ENCODE data around the gene XYLT2.

XYLT2 gene

GRCh38 chr17:50359005-50359699 is 13.2 kb downstream of the XYLT2 start:
- DNase-seq (no peak), ATAC-seq (ENCODE audit: insufficient read depth, low read depth) (no peak)
- H3K27me3 ChIP-seq (ENCODE audit: insufficient read depth, low read length, poor library complexity): no peaks in the 10 kb centered on the region
- no peak overlapping the region for H3K27ac ChIP-seq (ENCODE audit: low read length)
- H3K4me2 ChIP-seq (ENCODE audit: insufficient read depth, low read length): no peak overlapping the region
- no peaks in the 10 kb centered on the region for H3K9me3 ChIP-seq (ENCODE audit: insufficient read depth, low read length, severe bottlenecking)
- no peak overlapping the region for H2AFZ ChIP-seq (ENCODE audit: low read depth, low read length)
- H3K4me3 ChIP-seq (ENCODE audit: low read depth in 1 of 2, low read length in 2 of 2): no peak overlapping the region
- no peak for TF ChIP-seq EZH2 (IDR thresholded peaks at IDR 0.05; ENCODE audit: borderline replicate concordance, low read depth, low read length, severe bottlenecking)
- TF ChIP-seq, protein P1, sequence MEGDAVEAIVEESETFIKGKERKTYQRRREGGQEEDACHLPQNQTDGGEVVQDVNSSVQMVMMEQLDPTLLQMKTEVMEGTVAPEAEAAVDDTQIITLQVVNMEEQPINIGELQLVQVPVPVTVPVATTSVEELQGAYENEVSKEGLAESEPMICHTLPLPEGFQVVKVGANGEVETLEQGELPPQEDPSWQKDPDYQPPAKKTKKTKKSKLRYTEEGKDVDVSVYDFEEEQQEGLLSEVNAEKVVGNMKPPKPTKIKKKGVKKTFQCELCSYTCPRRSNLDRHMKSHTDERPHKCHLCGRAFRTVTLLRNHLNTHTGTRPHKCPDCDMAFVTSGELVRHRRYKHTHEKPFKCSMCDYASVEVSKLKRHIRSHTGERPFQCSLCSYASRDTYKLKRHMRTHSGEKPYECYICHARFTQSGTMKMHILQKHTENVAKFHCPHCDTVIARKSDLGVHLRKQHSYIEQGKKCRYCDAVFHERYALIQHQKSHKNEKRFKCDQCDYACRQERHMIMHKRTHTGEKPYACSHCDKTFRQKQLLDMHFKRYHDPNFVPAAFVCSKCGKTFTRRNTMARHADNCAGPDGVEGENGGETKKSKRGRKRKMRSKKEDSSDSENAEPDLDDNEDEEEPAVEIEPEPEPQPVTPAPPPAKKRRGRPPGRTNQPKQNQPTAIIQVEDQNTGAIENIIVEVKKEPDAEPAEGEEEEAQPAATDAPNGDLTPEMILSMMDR (IDR thresholded peaks at IDR 0.05; ENCODE audit: borderline replicate concordance, extremely low read depth, low read length, poor library complexity, severe bottlenecking): no peak
- no peak overlapping the region for H3K9ac ChIP-seq (ENCODE audit: low read depth, low read length)
- no peaks in the 10 kb centered on the region for H3K4me1 ChIP-seq (ENCODE audit: insufficient read depth, low read length)
- H3K79me2 ChIP-seq (ENCODE audit: insufficient read depth, low read length): no peaks in the 10 kb centered on the region
- H4K20me1 ChIP-seq (ENCODE audit: insufficient read depth, low read length): peaks cover 32% of the 10 kb centered on the region
- peaks cover 66% of the 10 kb centered on the region for H3K36me3 ChIP-seq (ENCODE audit: insufficient read depth, low read length)

DNA sequence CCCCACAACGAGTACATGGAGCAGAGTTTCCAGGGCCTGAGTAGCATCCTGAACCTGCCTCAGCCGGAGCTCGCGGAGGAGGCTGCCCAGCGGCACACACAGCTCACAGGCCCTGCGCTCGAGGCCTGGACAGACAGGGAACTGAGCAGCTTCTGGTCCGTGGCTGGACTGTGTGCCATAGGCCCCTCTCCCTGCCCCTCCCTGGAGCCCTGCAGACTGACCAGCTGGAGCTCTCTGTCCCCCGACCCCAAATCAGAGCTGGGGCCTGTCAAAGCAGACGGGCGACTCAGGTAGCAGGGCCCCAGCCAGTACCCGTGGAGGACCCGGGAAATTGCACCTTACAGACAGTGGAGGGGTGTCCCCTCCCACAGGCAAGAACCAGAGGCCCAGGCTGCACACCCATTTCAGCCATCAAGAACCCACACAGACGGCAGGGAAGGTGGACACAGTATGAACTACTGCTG is 14.1 kb downstream of the XYLT2 start:
- Histone ChIP-seq H4K20me1 (ENCODE audit: insufficient read depth, low read length) (peaks cover 32% of the 10 kb centered on the region), H3K27me3 (ENCODE audit: insufficient read depth, low read length, poor library complexity) (no peaks in the 10 kb centered on the region), H3K79me2 (ENCODE audit: insufficient read depth, low read length) (no peaks in the 10 kb centered on the region), H2AFZ (ENCODE audit: low read depth, low read length) (no peak overlapping the region), H3K4me2 (ENCODE audit: insufficient read depth, low read length) (no peak overlapping the region), H3K4me3 (ENCODE audit: low read depth in 1 of 2, low read length in 2 of 2) (no peak overlapping the region), H3K27ac (ENCODE audit: low read length) (no peak overlapping the region), H3K9ac (ENCODE audit: low read depth, low read length) (no peak overlapping the region), H3K36me3 (ENCODE audit: insufficient read depth, low read length) (peaks cover 63% of the 10 kb centered on the region), H3K4me1 (ENCODE audit: insufficient read depth, low read length) (no peaks in the 10 kb centered on the region), H3K9me3 (ENCODE audit: insufficient read depth, low read length, severe bottlenecking) (no peaks in the 10 kb centered on the region)
- DNase-seq (no peak), ATAC-seq (ENCODE audit: insufficient read depth, low read depth) (no peak)
- TF ChIP-seq EZH2 (IDR thresholded peaks at IDR 0.05; ENCODE audit: borderline replicate concordance, low read depth, low read length, severe bottlenecking): no peak
- TF ChIP-seq, protein P1 (IDR thresholded peaks at IDR 0.05; ENCODE audit: borderline replicate concordance, extremely low read depth, low read length, poor library complexity, severe bottlenecking): no peak

GRCh38 chr17:50360486-50361115 is 14.7 kb downstream of the XYLT2 start:
- peak; percentile 41 for DNase-seq
- Histone ChIP-seq H3K27ac (ENCODE audit: low read length) (peak overlapping the region; percentile 42; the same call in 1 of the 2 replicates), H4K20me1 (ENCODE audit: insufficient read depth, low read length) (peaks cover 31% of the 10 kb centered on the region), H3K9ac (ENCODE audit: low read depth, low read length) (no peak overlapping the region), H3K4me3 (ENCODE audit: low read depth in 1 of 2, low read length in 2 of 2) (no peak overlapping the region), H3K27me3 (ENCODE audit: insufficient read depth, low read length, poor library complexity) (no peaks in the 10 kb centered on the region), H3K4me2 (ENCODE audit: insufficient read depth, low read length) (no peak overlapping the region), H2AFZ (ENCODE audit: low read depth, low read length) (no peak overlapping the region), H3K9me3 (ENCODE audit: insufficient read depth, low read length, severe bottlenecking) (no peaks in the 10 kb centered on the region), H3K79me2 (ENCODE audit: insufficient read depth, low read length) (no peaks in the 10 kb centered on the region), H3K36me3 (ENCODE audit: insufficient read depth, low read length) (peaks cover 63% of the 10 kb centered on the region), H3K4me1 (ENCODE audit: insufficient read depth, low read length) (no peaks in the 10 kb centered on the region)
- TF ChIP-seq, protein P1 (IDR thresholded peaks at IDR 0.05; ENCODE audit: borderline replicate concordance, extremely low read depth, low read length, poor library complexity, severe bottlenecking): no peak
- no peak for TF ChIP-seq EZH2 (IDR thresholded peaks at IDR 0.05; ENCODE audit: borderline replicate concordance, low read depth, low read length, severe bottlenecking)
- ATAC-seq (ENCODE audit: insufficient read depth, low read depth): peak; percentile 48; the same call in 2 of the 3 replicates

Data from DND-41 (cell line).